ENCODE data around the gene MAT2B.

- no peak for TF ChIP-seq ATF2 (tag by site-specific recombination; IDR thresholded peaks at IDR 0.05; ENCODE audit: low read depth)
- no peak for TF ChIP-seq CTCF (tag by site-specific recombination; IDR thresholded peaks at IDR 0.05)
- TF ChIP-seq ZNF623 (tag by site-specific recombination; IDR thresholded peaks at IDR 0.05): no peak
- TF ChIP-seq MEIS1 (CRISPR knock-in tag; IDR thresholded peaks at IDR 0.05; ENCODE audit: borderline replicate concordance): no peak
- TF ChIP-seq BCL11A (tag by site-specific recombination; IDR thresholded peaks at IDR 0.05; ENCODE audit: low read depth): no peak
- no peak for TF ChIP-seq REST (tag by site-specific recombination; IDR thresholded peaks at IDR 0.05)
- TF ChIP-seq TCF7L2 (IDR thresholded peaks at IDR 0.05; ENCODE audit: borderline replicate concordance, low read depth, low read length): no peak
- no peak for TF ChIP-seq ZNF23 (tag by site-specific recombination; IDR thresholded peaks at IDR 0.05; ENCODE audit: borderline replicate concordance)
- no peak for TF ChIP-seq PRDM10 (tag by site-specific recombination; IDR thresholded peaks at IDR 0.05)
- TF ChIP-seq ZNF560 (tag by site-specific recombination; IDR thresholded peaks at IDR 0.05; ENCODE audit: borderline replicate concordance): no peak
- TF ChIP-seq ZNF670 (tag by site-specific recombination; IDR thresholded peaks at IDR 0.05; ENCODE audit: low read depth): no peak
- TF ChIP-seq ZBTB48 (tag by site-specific recombination; IDR thresholded peaks at IDR 0.05): no peak
- TF ChIP-seq ZNF561 (tag by site-specific recombination; IDR thresholded peaks at IDR 0.05; ENCODE audit: borderline replicate concordance): no peak
- TF ChIP-seq ZNF138 (tag by site-specific recombination; IDR thresholded peaks at IDR 0.05; ENCODE audit: borderline replicate concordance): no peak
Observed at GRCh38 chr5:163529698-163530097, 24.3 kb downstream of the MAT2B start.
